SK-N-SH treated with all-trans-retinoic acid at 6 μM for 48 hours (cell line): ENCODE results near the gene PLCB4.

Source experiments
- ATAC-seq: fragments of 200-7000 bp; cut with Tn5 transposase; 3 replicates; pipeline ENCODE4 v1.9.1; 2020; ENCODE audit warnings: mild to moderate bottlenecking, moderate library complexity
- ARNTL ChIP-seq: fragments of 450-650 bp; formaldehyde crosslinking; IDR thresholded peaks from 2 replicates; pipeline ENCODE4 v1.5.0; 2020; ENCODE audit warnings: low read depth, mild to moderate bottlenecking, moderate library complexity, borderline replicate concordance
- BACH2 ChIP-seq: fragments of 250-450 bp; sonication (Bioruptor Pico); IDR thresholded peaks from 2 replicates; pipeline ENCODE4 v1.9.0; 2021; ENCODE audit warnings: mild to moderate bottlenecking, borderline replicate concordance
- CREB5 ChIP-seq: fragments of 250-450 bp; sonication (Bioruptor Pico); IDR thresholded peaks from 2 replicates; pipeline ENCODE4 v1.5.1; 2020; ENCODE audit warnings: low read depth, mild to moderate bottlenecking, moderate library complexity
- CSDC2 ChIP-seq: fragments of 250-450 bp; sonication (Bioruptor Pico); IDR thresholded peaks from 2 replicates; pipeline ENCODE4 v1.5.0; 2020; ENCODE audit warnings: mild to moderate bottlenecking, moderate library complexity
- CSRNP3 ChIP-seq: fragments of 250-450 bp; sonication (Bioruptor Pico); IDR thresholded peaks from 2 replicates; pipeline ENCODE4 v1.5.1; 2021; ENCODE audit warnings: mild to moderate bottlenecking, moderate library complexity
- ESRRG ChIP-seq: fragments of 250-450 bp; sonication (Bioruptor Pico); IDR thresholded peaks from 2 replicates; pipeline ENCODE4 v1.6.1; 2021; ENCODE audit warnings: mild to moderate bottlenecking
- GLIS3 ChIP-seq: fragments of 250-450 bp; sonication (Bioruptor Pico); IDR thresholded peaks from 2 replicates; pipeline ENCODE4 v1.5.0; 2020; ENCODE audit warnings: mild to moderate bottlenecking, moderate library complexity
- OSR1 ChIP-seq: fragments of 250-450 bp; sonication (Bioruptor Pico); IDR thresholded peaks from 2 replicates; pipeline ENCODE4 v1.8.0; 2022; ENCODE audit warnings: moderate library complexity, mild to moderate bottlenecking, inconsistent platforms
- PATZ1 ChIP-seq: fragments of 250-450 bp; sonication (Bioruptor Pico); IDR thresholded peaks from 2 replicates; pipeline ENCODE4 v1.8.0; 2020; ENCODE audit warnings: mild to moderate bottlenecking, moderate library complexity, borderline replicate concordance
- POU6F1 ChIP-seq: fragments of 250-450 bp; sonication (Bioruptor Pico); IDR thresholded peaks from 2 replicates; pipeline ENCODE4 v1.8.0; 2021; ENCODE audit warnings: low read depth, mild to moderate bottlenecking, moderate library complexity, borderline replicate concordance
- PPARA ChIP-seq: fragments of 250-450 bp; sonication (Bioruptor Pico); IDR thresholded peaks from 2 replicates; pipeline ENCODE4 v1.5.0; 2020; ENCODE audit warnings: mild to moderate bottlenecking, borderline replicate concordance
- SNAI2 ChIP-seq: fragments of 250-450 bp; sonication (Bioruptor Pico); IDR thresholded peaks from 2 replicates; pipeline ENCODE4 v1.5.0; 2020; ENCODE audit warnings: mild to moderate bottlenecking, moderate library complexity
- TCF4 ChIP-seq: fragments of 250-450 bp; sonication (Bioruptor Pico); IDR thresholded peaks from 2 replicates; pipeline ENCODE4 v1.8.0; 2021; ENCODE audit warnings: mild to moderate bottlenecking, moderate library complexity, borderline replicate concordance
- TOX ChIP-seq: fragments of 250-450 bp; sonication (Bioruptor Pico); IDR thresholded peaks from 2 replicates; pipeline ENCODE4 v1.8.0; 2021; ENCODE audit warnings: mild to moderate bottlenecking, moderate library complexity, borderline replicate concordance
- TSHZ2 ChIP-seq: fragments of 250-450 bp; sonication (Bioruptor Pico); IDR thresholded peaks from 2 replicates; pipeline ENCODE4 v1.5.0; 2020; ENCODE audit warnings: mild to moderate bottlenecking, moderate library complexity
- ZC3H10 ChIP-seq: fragments of 250-450 bp; sonication (Bioruptor Pico); IDR thresholded peaks from 2 replicates; pipeline ENCODE4 v1.5.1; 2021; ENCODE audit warnings: mild to moderate bottlenecking, moderate library complexity
- ZFP3 ChIP-seq: fragments of 250-450 bp; sonication (Bioruptor Pico); IDR thresholded peaks from 2 replicates; pipeline ENCODE4 v1.5.0; 2020; ENCODE audit warnings: mild to moderate bottlenecking, moderate library complexity
- ZFP30 ChIP-seq: fragments of 450-650 bp; formaldehyde crosslinking; IDR thresholded peaks from 2 replicates; pipeline ENCODE4 v1.5.0; 2022; ENCODE audit warnings: mild to moderate bottlenecking, moderate library complexity
- ZNF70 ChIP-seq: fragments of 450-650 bp; formaldehyde crosslinking; IDR thresholded peaks from 2 replicates; pipeline ENCODE4 v1.5.0; 2020; ENCODE audit warnings: mild to moderate bottlenecking, moderate library complexity
- ZNF8 ChIP-seq: fragments of 450-650 bp; formaldehyde crosslinking; IDR thresholded peaks from 2 replicates; pipeline ENCODE4 v1.5.0; 2020; ENCODE audit warnings: mild to moderate bottlenecking, moderate library complexity

PLCB4 gene

GRCh38 chr20:9397928-9398327, 329.0 kb downstream of the PLCB4 start:
- TF ChIP-seq PATZ1: no peak
- ATAC-seq: no peak

- no peak for ATAC-seq
Observed at GRCh38 chr20:9398882-9399281, 330.0 kb downstream of the PLCB4 start.

GRCh38 chr20:9399322-9399721, 330.4 kb downstream of the PLCB4 start:
- ATAC-seq: no peak
- TF ChIP-seq PATZ1 (no peak), BACH2 (CRISPR knock-in tag) (no peak), TOX (CRISPR knock-in tag) (no peak), ZNF8 (no peak), SNAI2 (CRISPR knock-in tag) (no peak), ZFP30 (CRISPR knock-in tag) (no peak), ESRRG (CRISPR knock-in tag) (no peak), CSDC2 (CRISPR knock-in tag) (no peak), PPARA (CRISPR knock-in tag) (no peak), ARNTL (CRISPR knock-in tag) (no peak), OSR1 (CRISPR knock-in tag) (no peak), ZNF70 (CRISPR knock-in tag) (no peak), TSHZ2 (CRISPR knock-in tag) (no peak), CREB5 (CRISPR knock-in tag) (no peak), TCF4 (CRISPR knock-in tag) (no peak), POU6F1 (CRISPR knock-in tag) (no peak), ZFP3 (CRISPR knock-in tag) (no peak), ZC3H10 (CRISPR knock-in tag) (no peak), CSRNP3 (CRISPR knock-in tag) (no peak), GLIS3 (CRISPR knock-in tag) (no peak)

More at GRCh38 chr20:9398882-9399281, 330.0 kb downstream of the PLCB4 start:
- TF ChIP-seq TOX (CRISPR knock-in tag): no peak
- TF ChIP-seq BACH2 (CRISPR knock-in tag): no peak
